OCI-LY1 (cell line): ENCODE data around the gene PTPRN2.

ENCODE experiments used
- H2AFZ ChIP-seq: fragments of 200-600 bp; sonication (generic), shearing (Covaris generic); 2 replicates; pipeline ENCODE4 v1.6.0; 2014; ENCODE audit warnings: antibody characterized with exemption, mild to moderate bottlenecking, low read length
- H3F3A ChIP-seq: fragments of 200-600 bp; sonication (generic), shearing (Covaris generic); 2 replicates; pipeline ENCODE4 v1.6.0; 2014; ENCODE audit warnings: mild to moderate bottlenecking, antibody characterized with exemption, low read length, moderate library complexity; ENCODE audit not compliant: insufficient read depth
- H3K27ac ChIP-seq: fragments of 200-600 bp; sonication (generic); 2 replicates; pipeline ENCODE4 v1.5.1; 2014; ENCODE audit warnings: low read length, mixed run types, mild to moderate bottlenecking, low read depth; ENCODE audit not compliant: poor library complexity, severe bottlenecking
- H3K27me3 ChIP-seq: fragments of 200-600 bp; sonication (generic); 2 replicates; pipeline ENCODE4 v1.6.0; 2014; ENCODE audit warnings: antibody characterized with exemption, mild to moderate bottlenecking, low read length, moderate library complexity; ENCODE audit not compliant: insufficient read depth
- H3K36me3 ChIP-seq: fragments of 200-600 bp; sonication (generic); 2 replicates; pipeline ENCODE4 v1.6.1; 2014; ENCODE audit warnings: mild to moderate bottlenecking, antibody characterized with exemption, low read length, moderate library complexity, mixed read lengths; ENCODE audit not compliant: insufficient read depth
- H3K4me1 ChIP-seq: fragments of 200-600 bp; sonication (generic); 2 replicates; pipeline ENCODE4 v1.5.1; 2014; ENCODE audit warnings: mild to moderate bottlenecking, low read length, moderate library complexity; ENCODE audit not compliant: insufficient read depth, severe bottlenecking
- H3K4me2 ChIP-seq: fragments of 200-600 bp; sonication (generic), shearing (Covaris generic); 2 replicates; pipeline ENCODE4 v1.6.1; 2014; ENCODE audit warnings: low read length
- H3K4me3 ChIP-seq: fragments of 200-600 bp; sonication (generic); 2 replicates; pipeline ENCODE4 v1.5.1; 2014; ENCODE audit warnings: low read length, low read depth, mild to moderate bottlenecking, mixed read lengths; ENCODE audit not compliant: poor library complexity, severe bottlenecking
- H3K79me2 ChIP-seq: fragments of 200-600 bp; shearing (Covaris generic); 2 replicates; pipeline ENCODE4 v1.6.1; 2016; ENCODE audit warnings: mixed run types, low read length, mixed read lengths; ENCODE audit not compliant: insufficient read depth
- H3K9ac ChIP-seq: fragments of 200-600 bp; sonication (generic), shearing (Covaris generic); 2 replicates; pipeline ENCODE4 v1.6.1; 2014; ENCODE audit warnings: mild to moderate bottlenecking, low read length, mixed read lengths
- H3K9me2 ChIP-seq: fragments of 200-600 bp; sonication (generic), shearing (Covaris generic); 2 replicates; pipeline ENCODE4 v1.6.1; 2014; ENCODE audit warnings: low read depth, mild to moderate bottlenecking, low read length, mixed read lengths
- H3K9me3 ChIP-seq: fragments of 200-600 bp; shearing (Covaris generic); 2 replicates; pipeline ENCODE4 v1.6.1; 2014; ENCODE audit warnings: low read length, mixed read lengths
- H4K20me1 ChIP-seq: fragments of 200-600 bp; sonication (generic), shearing (Covaris generic); 2 replicates; pipeline ENCODE4 v1.6.0; 2016; ENCODE audit warnings: mild to moderate bottlenecking, low read length; ENCODE audit not compliant: insufficient read depth
- CTCF ChIP-seq: fragments of 200-600 bp; sonication (generic), shearing (Covaris generic); IDR thresholded peaks from 2 replicates; pipeline ENCODE4 v1.5.1; 2017; ENCODE audit warnings: mild to moderate bottlenecking, antibody characterized with exemption, low read length, moderate library complexity, mixed read lengths
- EZH2 ChIP-seq: fragments of 200-600 bp; sonication (generic), shearing (Covaris generic); IDR thresholded peaks from 2 replicates; pipeline ENCODE4 v1.8.0; 2017; ENCODE audit warnings: borderline replicate concordance, mixed run types, mild to moderate bottlenecking, antibody characterized with exemption, low read length, moderate library complexity, mixed read lengths

PTPRN2 gene

GRCh38 chr7:158236400-158236799 is 351.2 kb downstream of the PTPRN2 start:
- no peaks in the 10 kb centered on the region for H3K4me1 ChIP-seq
- no peaks in the 10 kb centered on the region; the same call in 1 of the 2 replicates for H3K9me3 ChIP-seq
- no peaks in the 10 kb centered on the region for H3F3A ChIP-seq
- no peaks in the 10 kb centered on the region for H4K20me1 ChIP-seq
- H3K79me2 ChIP-seq: no peaks in the 10 kb centered on the region
- H3K4me3 ChIP-seq: no peak overlapping the region
- H3K36me3 ChIP-seq: no peaks in the 10 kb centered on the region
- H3K9me2 ChIP-seq: no peaks in the 10 kb centered on the region; the same call in 1 of the 2 replicates
- no peak overlapping the region for H2AFZ ChIP-seq
- no peak overlapping the region for H3K9ac ChIP-seq
- H3K27ac ChIP-seq: no peak overlapping the region
- no peaks in the 10 kb centered on the region; the same call in 1 of the 2 replicates for H3K27me3 ChIP-seq
- TF ChIP-seq EZH2 (no peak), CTCF (no peak)
- no peak overlapping the region for H3K4me2 ChIP-seq

GRCh38 chr7:158235862-158236261 is 351.8 kb downstream of the PTPRN2 start:
- TF ChIP-seq EZH2: no peak
- no peak for TF ChIP-seq CTCF
- Histone ChIP-seq H3K9ac (no peak overlapping the region), H3F3A (no peaks in the 10 kb centered on the region), H3K9me2 (no peaks in the 10 kb centered on the region; the same call in 1 of the 2 replicates), H4K20me1 (no peaks in the 10 kb centered on the region), H3K27me3 (no peaks in the 10 kb centered on the region; the same call in 1 of the 2 replicates), H3K4me1 (no peaks in the 10 kb centered on the region), H3K4me3 (no peak overlapping the region), H2AFZ (no peak overlapping the region), H3K36me3 (no peaks in the 10 kb centered on the region), H3K79me2 (no peaks in the 10 kb centered on the region), H3K4me2 (no peak overlapping the region), H3K27ac (no peak overlapping the region), H3K9me3 (no peaks in the 10 kb centered on the region; the same call in 1 of the 2 replicates)

GRCh38 chr7:158229945-158230344 is 357.7 kb downstream of the PTPRN2 start:
- Histone ChIP-seq H3K4me3 (no peak overlapping the region), H3K27ac (no peak overlapping the region), H2AFZ (no peak overlapping the region), H3K9me2 (no peaks in the 10 kb centered on the region; the same call in 1 of the 2 replicates), H4K20me1 (no peaks in the 10 kb centered on the region), H3K9ac (no peak overlapping the region), H3K79me2 (no peaks in the 10 kb centered on the region), H3K4me1 (no peaks in the 10 kb centered on the region), H3K27me3 (no peaks in the 10 kb centered on the region; the same call in 1 of the 2 replicates), H3K9me3 (peaks cover 5% of the 10 kb centered on the region), H3F3A (no peaks in the 10 kb centered on the region), H3K4me2 (no peak overlapping the region), H3K36me3 (no peaks in the 10 kb centered on the region)
- TF ChIP-seq EZH2 (no peak), CTCF (no peak)
